Small intestine (tissue), 7 donors: ENCODE data around the gene TRPM7. TPM values are rescaled to one million over a fixed set of nuclear protein-coding genes. Genes with fewer than 3 reads are reported as not detected.
A peak's percentile ranks its signal among the peaks of the same experiment; 100 is the strongest.

ENCODE experiments used
- DNase-seq, 2 donors: peaks; one replicate each; pipeline versions ENCODE4 v3.0.0 to v3.0.0-alpha.2; 2013
- FAIRE-seq: peaks from 2 replicates; lab custom pipeline; 2012; peaks lifted over from hg19 to GRCh38; lab: Jason Lieb, UNC
- H3K27ac ChIP-seq, 3 donors: one replicate each; pipeline ENCODE4 v1.5.1; 2013; ENCODE audit warnings: low read length in 2 of 3, mild to moderate bottlenecking in 2 of 3, control low read depth in 1 of 3, inconsistent platforms in 1 of 3, low read depth in 1 of 3, moderate library complexity in 1 of 3
- H3K27me3 ChIP-seq, 3 donors: one replicate each; pipeline ENCODE4 v1.6.1; 2013; ENCODE audit warnings: low read length in 3 of 3, inconsistent platforms in 1 of 3; ENCODE audit not compliant: control insufficient read depth in 3 of 3, insufficient read depth in 3 of 3
- H3K36me3 ChIP-seq, 3 donors: one replicate each; pipeline ENCODE4 v1.6.1; 2013; ENCODE audit warnings: low read length in 3 of 3, inconsistent platforms in 1 of 3, low read depth in 1 of 3, mild to moderate bottlenecking in 1 of 3, moderate library complexity in 1 of 3; ENCODE audit not compliant: control insufficient read depth in 3 of 3, insufficient read depth in 2 of 3
- H3K4me1 ChIP-seq, 3 donors: one replicate each; pipeline ENCODE4 v1.6.1; 2013; ENCODE audit warnings: low read length in 2 of 3, inconsistent platforms in 1 of 3, low read depth in 1 of 3, mild to moderate bottlenecking in 1 of 3, moderate library complexity in 1 of 3; ENCODE audit not compliant: control insufficient read depth in 3 of 3, insufficient read depth in 2 of 3
- H3K4me3 ChIP-seq, 3 donors: one replicate each; pipeline ENCODE4 v1.5.1; 2013; ENCODE audit warnings: low read length in 3 of 3, control low read depth in 1 of 3, inconsistent platforms in 1 of 3, low read depth in 1 of 3, mild to moderate bottlenecking in 1 of 3, moderate library complexity in 1 of 3
- H3K9me3 ChIP-seq, 2 donors: one replicate each; pipeline ENCODE4 v1.6.1; 2013; ENCODE audit warnings: low read depth in 1 of 2, low read length in 1 of 2; ENCODE audit not compliant: control insufficient read depth in 2 of 2, insufficient read depth in 1 of 2
- WGBS, 3 donors: extraction: QIAGEN DNeasy Blood & Tissue Kit; methylation state at CpG; one replicate each; pipeline ENCODE4 v1.1.7; 2013; 5-methylcytosine and 5-hydroxymethylcytosine counted together
- polyA plus RNA-seq, 4 donors: library from polyadenylated mRNA; stranded (reverse) in 3 of 4; unstranded in 1 of 4; fragments of 200-250 nt in 3 of 4; fragments of 120-200 nt in 1 of 4; gene quantifications; one replicate each; pipeline versions ENCODE4 v1.2.1 to v1.2.3, GENCODE V29; 2013
- donor health status: healthy with polysubstance abuse.
- donor health status: control.
- donor health status: control.
- donor health status: Bipolar disorder and iron deficiency.
- donor health status: healthy.

The TRPM7 gene
- polyA plus RNA-seq, 4 donors, result 5.7 to 36.2 (median 9.5) TPM

DNA sequence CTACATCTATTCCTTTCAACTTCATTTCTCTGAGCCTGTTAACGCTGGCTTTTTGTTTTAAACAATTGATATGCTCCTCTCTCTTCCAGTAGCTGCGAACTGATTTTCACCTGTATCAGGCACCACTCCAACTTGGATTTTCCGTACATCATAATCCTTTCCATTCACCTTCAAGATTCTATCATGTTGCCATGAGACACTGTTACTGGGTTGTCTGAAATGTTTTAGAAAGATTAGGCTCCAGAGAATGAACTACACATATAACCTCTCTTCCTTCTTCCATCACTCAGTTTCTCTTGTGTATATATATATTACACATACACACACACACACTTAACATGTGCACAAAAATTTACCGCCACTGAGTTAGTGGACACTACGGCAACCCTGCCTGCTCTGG is 140.0 kb downstream of the TRPM7 start, which contains the start of gene USP50:
TSS of gene USP50 (minus strand) at position 101 of the 400 bp plus-strand sequence. CDS start 141 bp downstream, outside the sequence.
- no peaks in the 10 kb centered on the region for H3K27me3 ChIP-seq
- no peaks in the 10 kb centered on the region for H3K36me3 ChIP-seq
- H3K4me3 ChIP-seq, result no peak within 1 kb of the TSS
- no peaks in the 10 kb centered on the region for H3K9me3 ChIP-seq
- DNase-seq, result no peak
- WGBS, 3 donors, result 89 to 91% (median 90%) methylated on average over 5 of the region's 5 CpGs
- H3K4me1 ChIP-seq, result no peaks in the 10 kb centered on the region
- H3K27ac ChIP-seq, result no peak within 1 kb of the TSS
- FAIRE-seq, result no peak

DNA sequence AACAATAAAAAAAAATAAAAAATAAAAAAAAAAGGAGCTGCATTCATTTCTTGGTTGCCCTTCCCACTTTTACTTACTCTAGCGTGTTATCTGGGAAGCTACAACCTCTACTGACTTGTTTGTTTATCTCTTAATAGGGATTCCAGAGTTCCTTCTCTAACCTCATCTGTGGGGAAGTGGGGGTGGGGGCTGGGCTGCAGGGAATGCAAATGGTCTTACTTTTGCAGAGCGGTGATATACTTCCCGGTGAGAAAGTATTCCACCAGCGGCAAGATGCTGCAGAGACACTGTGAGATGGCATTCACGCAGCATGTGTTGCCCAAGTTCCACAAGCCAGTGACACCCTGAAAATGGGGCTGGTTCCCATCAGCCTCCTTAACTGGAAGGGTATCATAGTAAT is 142.2 kb downstream of the TRPM7 start:
- FAIRE-seq (no peak), DNase-seq (no peak)
- Histone ChIP-seq H3K9me3 (no peaks in the 10 kb centered on the region), H3K4me1 (no peaks in the 10 kb centered on the region), H3K27me3 (no peaks in the 10 kb centered on the region), H3K27ac (no peak overlapping the region), H3K36me3 (no peaks in the 10 kb centered on the region), H3K4me3 (no peak overlapping the region)
- WGBS, 3 donors, result 51 to 69% (median 56%) methylated on average over 5 of the region's 5 CpGs

DNA sequence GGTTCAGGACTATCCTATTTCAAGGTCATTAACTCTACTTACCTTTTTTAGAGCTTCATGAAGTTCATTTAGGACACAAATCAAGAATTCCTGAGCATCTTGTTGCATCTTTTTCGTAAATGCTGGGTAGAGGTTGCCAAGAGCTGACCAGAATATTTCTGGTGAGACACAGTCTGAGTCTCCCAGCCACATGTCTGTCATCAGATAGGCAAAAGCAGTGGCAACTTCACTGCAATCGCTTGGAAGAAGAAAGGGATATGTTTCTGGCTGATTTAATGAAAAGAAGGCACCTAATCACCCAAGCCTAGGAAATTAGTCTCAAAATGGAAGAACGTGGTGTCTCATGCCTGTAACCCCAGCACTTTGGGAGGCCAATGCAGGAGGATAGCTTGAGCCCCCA is 143.0 kb downstream of the TRPM7 start:
- no peaks in the 10 kb centered on the region for H3K36me3 ChIP-seq
- FAIRE-seq, result no peak
- H3K9me3 ChIP-seq, result no peaks in the 10 kb centered on the region
- DNase-seq, result no peak
- H3K4me3 ChIP-seq, result no peak overlapping the region
- WGBS, 3 donors, result 87 to 89% (median 88%) methylated on average over 3 of the region's 3 CpGs
- H3K27me3 ChIP-seq, result no peaks in the 10 kb centered on the region
- H3K4me1 ChIP-seq, result no peaks in the 10 kb centered on the region
- no peak overlapping the region for H3K27ac ChIP-seq

DNA sequence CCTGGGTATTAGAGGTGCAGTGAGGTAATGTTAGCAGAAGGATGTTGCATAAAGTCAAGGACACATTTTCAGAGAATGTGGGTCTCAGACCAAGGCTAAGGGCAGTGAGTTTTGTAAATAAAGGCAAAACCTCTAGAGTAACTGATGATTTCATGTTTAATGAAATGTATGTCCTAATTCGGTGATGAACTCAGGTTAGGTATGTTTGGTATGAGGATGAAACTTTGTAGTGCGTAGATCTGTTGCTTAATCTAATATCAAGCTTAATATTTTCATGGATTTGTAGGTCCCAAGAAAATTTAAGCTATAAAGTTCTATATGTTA is 143.7 kb downstream of the TRPM7 start:
- no peak for FAIRE-seq
- DNase-seq, result no peak

DNA sequence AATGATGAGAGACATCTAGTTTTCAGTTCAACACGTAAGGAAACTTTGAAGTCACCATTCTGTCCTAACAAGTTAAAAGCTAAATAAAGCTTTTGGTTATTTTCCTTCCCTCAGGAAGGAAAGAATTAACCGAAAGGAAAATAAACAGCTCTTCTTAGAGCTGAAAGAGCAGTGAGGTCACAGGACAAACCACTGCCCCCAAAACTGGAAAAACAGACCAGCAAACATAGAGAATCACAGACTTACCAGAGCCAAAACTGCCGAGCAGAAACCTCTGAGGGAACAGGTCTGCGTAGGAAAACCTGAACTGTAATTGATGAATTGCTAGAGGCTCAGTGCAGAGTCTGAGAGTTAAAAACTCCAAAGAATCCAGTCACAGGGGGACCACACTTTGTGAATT is 154.8 kb downstream of the TRPM7 start:
- Histone ChIP-seq H3K4me3 (no peak overlapping the region), H3K36me3 (no peaks in the 10 kb centered on the region), H3K4me1 (no peaks in the 10 kb centered on the region), H3K27me3 (no peaks in the 10 kb centered on the region), H3K27ac (no peak overlapping the region), H3K9me3 (no peaks in the 10 kb centered on the region)
- 58 to 82% (median 73%) methylated on average over 4 of the region's 4 CpGs for WGBS, 3 donors
- FAIRE-seq (no peak), DNase-seq (no peak)

More for the DNA sequence above, 143.7 kb downstream of the TRPM7 start:
- H3K9me3 ChIP-seq, result no peaks in the 10 kb centered on the region
- H3K27ac ChIP-seq, result no peak overlapping the region
- H3K4me3 ChIP-seq, result no peak overlapping the region
- WGBS, 3 donors, result 85 to 95% (median 90%) methylated on average over 2 of the region's 2 CpGs
- H3K36me3 ChIP-seq, result no peaks in the 10 kb centered on the region
- H3K4me1 ChIP-seq, result no peaks in the 10 kb centered on the region
- H3K27me3 ChIP-seq, result no peaks in the 10 kb centered on the region

DNA sequence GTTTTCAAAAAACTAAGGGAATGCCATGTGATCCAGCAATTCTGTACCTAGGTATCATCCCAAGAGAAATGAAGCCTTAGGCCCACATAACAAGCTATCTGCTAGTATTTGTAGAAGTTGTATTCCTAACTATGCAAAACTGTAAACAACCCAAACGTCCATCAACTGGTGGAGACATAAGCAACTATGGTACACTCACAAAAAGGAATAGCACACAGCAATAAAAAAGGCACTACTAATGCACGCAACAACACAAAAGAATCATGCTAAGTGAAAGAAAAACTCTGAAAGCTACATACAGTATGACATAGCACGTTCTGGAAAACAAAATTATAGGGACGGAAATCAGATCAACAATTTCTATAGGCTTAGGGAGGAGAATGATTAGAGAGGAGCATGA is 155.4 kb downstream of the TRPM7 start:
- no peak for DNase-seq
- no peaks in the 10 kb centered on the region for H3K4me1 ChIP-seq
- 91 to 94% (median 91%) methylated on average over 4 of the region's 4 CpGs for WGBS, 3 donors
- no peaks in the 10 kb centered on the region for H3K27me3 ChIP-seq
- H3K4me3 ChIP-seq, result no peak overlapping the region
- H3K27ac ChIP-seq, result no peak overlapping the region
- H3K9me3 ChIP-seq, result no peaks in the 10 kb centered on the region
- FAIRE-seq, result no peak
- H3K36me3 ChIP-seq, result no peaks in the 10 kb centered on the region

DNA sequence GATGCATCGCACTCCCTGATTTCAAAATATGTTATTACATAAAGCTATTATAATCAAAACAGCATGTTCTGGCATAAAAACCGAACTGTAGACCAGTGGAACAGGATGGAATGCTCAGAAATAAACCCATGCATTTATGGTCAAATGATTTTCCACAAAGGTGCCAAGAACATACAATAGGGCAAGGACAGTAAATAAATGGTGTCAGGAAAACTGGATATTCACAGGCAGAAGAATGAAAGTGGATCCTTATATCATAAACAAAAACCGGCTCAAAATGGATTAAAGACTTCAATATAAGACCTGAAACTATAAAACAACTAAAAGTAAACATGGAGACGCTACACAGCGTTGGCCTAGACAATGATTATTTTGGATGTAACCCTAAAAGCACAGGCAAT is 162.7 kb downstream of the TRPM7 start:
- Histone ChIP-seq H3K27ac (no peak overlapping the region), H3K27me3 (no peaks in the 10 kb centered on the region), H3K4me1 (no peaks in the 10 kb centered on the region), H3K36me3 (no peaks in the 10 kb centered on the region), H3K4me3 (no peak overlapping the region), H3K9me3 (no peaks in the 10 kb centered on the region)
- FAIRE-seq (no peak), DNase-seq (no peak)
- 57 to 76% (median 73%) methylated on average over 5 of the region's 5 CpGs for WGBS, 3 donors

DNA sequence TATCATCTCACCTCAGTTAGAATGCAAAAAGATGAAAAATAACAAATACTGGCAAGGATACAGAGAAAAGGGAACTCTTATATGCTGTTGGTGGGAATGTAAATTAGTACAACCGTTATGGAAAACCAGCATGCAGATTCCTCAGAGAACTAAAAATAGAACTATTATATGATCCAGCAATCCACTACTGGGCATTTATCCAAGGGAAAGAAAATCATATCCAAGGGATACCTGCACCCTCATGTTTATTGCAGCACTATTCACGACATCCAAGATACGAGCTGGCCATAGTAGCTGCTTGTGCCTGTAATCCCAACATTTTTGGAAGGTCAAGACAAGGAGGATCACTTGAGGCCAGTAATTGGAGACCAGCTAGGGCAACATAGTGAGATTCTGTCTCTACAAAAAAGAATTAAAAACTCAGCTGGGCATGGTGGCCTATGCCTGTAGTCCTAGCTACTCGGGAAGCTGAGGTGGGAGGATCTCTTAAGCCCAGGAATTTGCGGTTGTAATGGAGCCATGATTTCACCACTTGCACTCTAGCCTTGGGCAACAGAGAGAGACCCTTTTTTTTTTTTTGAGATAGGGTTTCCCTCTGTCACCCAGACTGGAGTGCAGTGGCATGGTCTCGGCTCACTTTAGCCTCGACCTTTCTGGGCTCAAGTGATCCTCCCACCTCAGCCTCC is 166.7 kb downstream of the TRPM7 start:
- DNase-seq, result peak in 1 of 2 donors; percentile 5
- 51 to 67% (median 65%) methylated on average over 7 of the region's 7 CpGs for WGBS, 3 donors
- H3K4me3 ChIP-seq, result no peak overlapping the region
- H3K9me3 ChIP-seq, result no peaks in the 10 kb centered on the region
- H3K4me1 ChIP-seq, result no peaks in the 10 kb centered on the region
- H3K36me3 ChIP-seq, result no peaks in the 10 kb centered on the region
- H3K27ac ChIP-seq, result no peak overlapping the region
- H3K27me3 ChIP-seq, result no peaks in the 10 kb centered on the region
- no peak for FAIRE-seq

DNA sequence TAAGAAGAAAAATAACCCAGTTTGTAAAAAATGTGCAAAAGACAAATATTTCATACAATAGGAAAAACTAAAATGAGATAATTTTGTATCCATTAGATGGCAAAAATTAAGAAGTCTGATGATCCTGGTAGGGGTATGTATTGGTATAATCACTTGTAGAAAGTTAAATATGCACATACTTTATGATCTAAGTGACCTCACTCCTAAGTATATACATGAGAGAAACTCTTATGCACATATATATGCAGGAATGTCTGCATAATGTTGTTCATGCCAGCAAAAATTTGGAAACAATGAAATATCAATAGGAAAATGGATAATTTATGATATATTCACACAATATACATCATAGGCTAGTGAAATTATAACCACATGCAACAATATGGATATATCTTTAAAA is 173.6 kb downstream of the TRPM7 start:
- no peaks in the 10 kb centered on the region for H3K4me1 ChIP-seq
- H3K36me3 ChIP-seq, result no peaks in the 10 kb centered on the region
- H3K27ac ChIP-seq, result no peak overlapping the region
- peaks cover 0 to 5% of the 10 kb centered on the region in 2 donors for H3K9me3 ChIP-seq
- FAIRE-seq (no peak), DNase-seq (no peak)
- no peaks in the 10 kb centered on the region for H3K27me3 ChIP-seq
- H3K4me3 ChIP-seq, result no peak overlapping the region
